Epithelial cell of prostate (primary cell): ENCODE data around the gene CDK6.
"Not testable (repeated sequence)": the region's sequence is repeated elsewhere in the genome, so short reads cannot be mapped to it uniquely, and the experiment has no call there.

ENCODE experiments used
- DNase-seq: peaks from one replicate; pipeline ENCODE4 v3.0.0-alpha.2; 2011; ENCODE audit warnings: low read depth, low spot score
- H3K27ac ChIP-seq: fragments of 450-650 bp; 2 replicates; pipeline ENCODE4 v1.5.1; 2017; ENCODE audit warnings: mild to moderate bottlenecking

CDK6 gene

GRCh38 chr7:92748495-92748894 is 87.9 kb downstream of the CDK6 start:
- H3K27ac ChIP-seq = peak overlapping the region; percentile 96

GRCh38 chr7:92747041-92747835 is 89.1 kb downstream of the CDK6 start:
- no peak for DNase-seq
- H3K27ac ChIP-seq = peak overlapping the region; percentile 96

More at GRCh38 chr7:92748495-92748894, 87.9 kb downstream of the CDK6 start:
- no peak for DNase-seq

- no peak for DNase-seq
- H3K27ac ChIP-seq = no peak overlapping the region
Measured at GRCh38 chr7:92745241-92745640, 91.1 kb downstream of the CDK6 start.

- not testable (repeated sequence) for DNase-seq
Measured at GRCh38 chr7:92744180-92744579, 92.2 kb downstream of the CDK6 start.

GRCh38 chr7:92742186-92742585 is 94.2 kb downstream of the CDK6 start:
- no peak for DNase-seq
- H3K27ac ChIP-seq = peak overlapping the region; percentile 69

More at GRCh38 chr7:92744180-92744579, 92.2 kb downstream of the CDK6 start:
- not testable (repeated sequence) for H3K27ac ChIP-seq

- H3K27ac ChIP-seq = peak overlapping the region; percentile 69
- peak; percentile 49 for DNase-seq
Measured at GRCh38 chr7:92740700-92741126, 95.7 kb downstream of the CDK6 start.

GRCh38 chr7:92740134-92740533 is 96.2 kb downstream of the CDK6 start:
- H3K27ac ChIP-seq = peak overlapping the region; percentile 69
- DNase-seq = no peak

GRCh38 chr7:92739091-92739490 is 97.3 kb downstream of the CDK6 start:
- no peak overlapping the region for H3K27ac ChIP-seq
- DNase-seq = no peak

- DNase-seq = no peak
- no peak overlapping the region for H3K27ac ChIP-seq
Measured at GRCh38 chr7:92737706-92738105, 98.7 kb downstream of the CDK6 start.

GRCh38 chr7:92736870-92737269 is 99.5 kb downstream of the CDK6 start:
- no peak for DNase-seq
- H3K27ac ChIP-seq = no peak overlapping the region

GRCh38 chr7:92735707-92736106 is 100.7 kb downstream of the CDK6 start:
- DNase-seq = no peak
- H3K27ac ChIP-seq = no peak overlapping the region

- H3K27ac ChIP-seq = peak overlapping the region; percentile 60
Measured at GRCh38 chr7:92732316-92733036, 103.9 kb downstream of the CDK6 start.

GRCh38 chr7:92731335-92732063 is 104.9 kb downstream of the CDK6 start:
- no peak for DNase-seq

More at GRCh38 chr7:92732316-92733036, 103.9 kb downstream of the CDK6 start:
- no peak for DNase-seq

GRCh38 chr7:92730808-92731207 is 105.6 kb downstream of the CDK6 start:
- no peak for DNase-seq
- peak overlapping the region; percentile 60 for H3K27ac ChIP-seq

More at GRCh38 chr7:92731335-92732063, 104.9 kb downstream of the CDK6 start:
- H3K27ac ChIP-seq = peak overlapping the region; percentile 60

- no peak for DNase-seq
- peak overlapping the region; percentile 60 for H3K27ac ChIP-seq
Measured at GRCh38 chr7:92729751-92730150, 106.6 kb downstream of the CDK6 start.

GRCh38 chr7:92729172-92729571 is 107.2 kb downstream of the CDK6 start:
- H3K27ac ChIP-seq = peak overlapping the region; percentile 60
- DNase-seq = no peak

- no peak for DNase-seq
- H3K27ac ChIP-seq = no peak overlapping the region
Measured at GRCh38 chr7:92727755-92728154, 108.6 kb downstream of the CDK6 start.

- no peak for DNase-seq
- no peak overlapping the region for H3K27ac ChIP-seq
Measured at GRCh38 chr7:92725161-92725925, 111.0 kb downstream of the CDK6 start.

- H3K27ac ChIP-seq = no peak overlapping the region
- no peak for DNase-seq
Measured at GRCh38 chr7:92723943-92724342, 112.4 kb downstream of the CDK6 start.

GRCh38 chr7:92723205-92723604 is 113.2 kb downstream of the CDK6 start:
- peak overlapping the region; percentile 16 for H3K27ac ChIP-seq

More at GRCh38 chr7:92723205-92723604, 113.2 kb downstream of the CDK6 start:
- DNase-seq = no peak
